AG04449 (cell line): ENCODE data around the gene CMBL.
"Not testable (repeated sequence)": the region's sequence is repeated elsewhere in the genome, so short reads cannot be mapped to it uniquely, and the experiment has no call there.

Source experiments
- CTCF ChIA-PET: fragments of 350-600 bp; formaldehyde crosslinking; extraction: SDS; loops from one replicate; lab custom pipeline; 2021; ENCODE audit warnings: antibody characterized with exemption; lab: Yijun Ruan, JAX
- POLR2A ChIA-PET: fragments of 400-600, 350-600 bp; formaldehyde crosslinking; extraction: SDS; loops from one replicate; lab custom pipeline; 2020; ENCODE audit warnings: antibody characterized with exemption, inconsistent platforms; lab: Yijun Ruan, JAX
- DNase-seq: peaks from one replicate; pipeline ENCODE4 v3.0.0-alpha.2; 2010; ENCODE audit warnings: low read depth, low spot score
- H3K4me3 ChIP-seq: 2 replicates; pipeline ENCODE4 v1.5.1; 2011; ENCODE audit warnings: low read depth, mild to moderate bottlenecking, control low read depth, low read length
- TF ChIP-seq, protein P1 (sequence below): IDR thresholded peaks from one replicate; pipeline ENCODE4 v1.5.1; 2011; ENCODE audit warnings: mild to moderate bottlenecking, moderate library complexity, low read length, control low read depth, inconsistent platforms; ENCODE audit not compliant: insufficient read depth; ENCODE audit errors: missing control alignments

CMBL gene

DNA sequence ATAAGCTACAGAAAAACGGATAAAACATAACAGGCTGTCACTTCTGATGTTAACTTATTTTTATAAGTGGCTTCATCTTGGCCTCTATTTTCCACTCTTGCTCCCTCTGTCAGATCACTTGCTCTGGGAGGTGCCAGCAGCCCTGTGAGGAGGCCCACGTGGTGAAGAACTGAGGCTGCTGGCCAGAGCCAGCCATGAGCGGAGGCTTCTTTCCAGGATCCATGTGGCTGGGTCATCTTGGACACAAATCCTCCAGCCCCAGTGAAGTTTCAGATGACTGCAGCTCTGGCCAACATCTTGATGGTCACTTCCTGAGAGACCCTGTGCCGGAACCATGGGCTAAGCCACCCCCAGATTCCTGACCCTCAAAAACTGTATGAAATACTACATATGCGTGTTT, 7.5 kb upstream of the CMBL start:
- no peak for DNase-seq
- CTCF ChIA-PET, result interaction anchor here (3.2 kb wide), 1 partner anchor 31 kb away, joined by 10 read pairs; no protein-coding TSS in a partner anchor
- H3K4me3 ChIP-seq, result no peak overlapping the region
- TF ChIP-seq, protein P1, sequence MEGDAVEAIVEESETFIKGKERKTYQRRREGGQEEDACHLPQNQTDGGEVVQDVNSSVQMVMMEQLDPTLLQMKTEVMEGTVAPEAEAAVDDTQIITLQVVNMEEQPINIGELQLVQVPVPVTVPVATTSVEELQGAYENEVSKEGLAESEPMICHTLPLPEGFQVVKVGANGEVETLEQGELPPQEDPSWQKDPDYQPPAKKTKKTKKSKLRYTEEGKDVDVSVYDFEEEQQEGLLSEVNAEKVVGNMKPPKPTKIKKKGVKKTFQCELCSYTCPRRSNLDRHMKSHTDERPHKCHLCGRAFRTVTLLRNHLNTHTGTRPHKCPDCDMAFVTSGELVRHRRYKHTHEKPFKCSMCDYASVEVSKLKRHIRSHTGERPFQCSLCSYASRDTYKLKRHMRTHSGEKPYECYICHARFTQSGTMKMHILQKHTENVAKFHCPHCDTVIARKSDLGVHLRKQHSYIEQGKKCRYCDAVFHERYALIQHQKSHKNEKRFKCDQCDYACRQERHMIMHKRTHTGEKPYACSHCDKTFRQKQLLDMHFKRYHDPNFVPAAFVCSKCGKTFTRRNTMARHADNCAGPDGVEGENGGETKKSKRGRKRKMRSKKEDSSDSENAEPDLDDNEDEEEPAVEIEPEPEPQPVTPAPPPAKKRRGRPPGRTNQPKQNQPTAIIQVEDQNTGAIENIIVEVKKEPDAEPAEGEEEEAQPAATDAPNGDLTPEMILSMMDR, result no peak
- POLR2A ChIA-PET, result no interaction called here

DNA sequence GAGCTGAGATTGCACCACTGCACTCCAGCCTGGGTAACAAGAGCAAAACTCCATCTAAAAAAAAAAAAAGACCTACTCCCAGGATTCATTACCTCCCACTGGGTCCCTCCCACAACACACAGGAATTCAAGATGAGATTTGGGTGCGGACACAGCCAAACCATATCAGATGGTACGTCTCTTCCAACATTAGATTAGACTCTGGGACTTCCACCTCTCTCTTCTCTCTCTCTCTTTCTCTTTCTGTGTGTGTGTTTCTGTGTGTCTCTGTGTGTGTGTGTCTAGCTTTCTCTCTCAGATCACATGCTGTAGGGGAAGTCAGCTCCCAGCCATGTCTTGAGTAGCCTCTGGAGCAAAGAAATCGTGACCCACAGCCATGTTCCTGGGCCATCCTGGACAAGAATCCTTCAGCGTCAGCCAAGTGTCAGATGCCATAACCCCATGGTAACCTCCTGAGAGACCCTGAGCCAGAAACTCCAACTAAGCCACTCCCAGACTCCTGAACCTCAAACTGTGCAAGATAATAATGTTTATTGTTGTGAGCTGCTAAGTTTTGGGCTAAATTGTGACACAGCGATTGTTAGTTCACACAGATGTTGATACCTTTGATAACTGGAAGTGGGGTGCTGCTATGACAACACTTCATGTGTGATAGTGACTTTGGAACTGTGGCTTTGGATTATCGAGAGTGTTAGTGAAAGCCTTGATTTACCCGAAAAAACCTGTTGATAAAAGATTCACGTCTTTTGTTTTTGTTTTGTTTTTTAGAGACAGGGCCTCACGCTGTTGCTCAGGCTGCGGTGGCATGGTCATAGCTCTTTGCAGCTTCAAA, 4.1 kb upstream of the CMBL start:
- no peak overlapping the region for H3K4me3 ChIP-seq
- ChIA-PET CTCF (interaction anchor here (4.3 kb wide), 1 partner anchor 28 kb away, joined by 22 read pairs; no protein-coding TSS in a partner anchor), POLR2A (no interaction called here)
- no peak for DNase-seq
- TF ChIP-seq, protein P1, result no peak

DNA sequence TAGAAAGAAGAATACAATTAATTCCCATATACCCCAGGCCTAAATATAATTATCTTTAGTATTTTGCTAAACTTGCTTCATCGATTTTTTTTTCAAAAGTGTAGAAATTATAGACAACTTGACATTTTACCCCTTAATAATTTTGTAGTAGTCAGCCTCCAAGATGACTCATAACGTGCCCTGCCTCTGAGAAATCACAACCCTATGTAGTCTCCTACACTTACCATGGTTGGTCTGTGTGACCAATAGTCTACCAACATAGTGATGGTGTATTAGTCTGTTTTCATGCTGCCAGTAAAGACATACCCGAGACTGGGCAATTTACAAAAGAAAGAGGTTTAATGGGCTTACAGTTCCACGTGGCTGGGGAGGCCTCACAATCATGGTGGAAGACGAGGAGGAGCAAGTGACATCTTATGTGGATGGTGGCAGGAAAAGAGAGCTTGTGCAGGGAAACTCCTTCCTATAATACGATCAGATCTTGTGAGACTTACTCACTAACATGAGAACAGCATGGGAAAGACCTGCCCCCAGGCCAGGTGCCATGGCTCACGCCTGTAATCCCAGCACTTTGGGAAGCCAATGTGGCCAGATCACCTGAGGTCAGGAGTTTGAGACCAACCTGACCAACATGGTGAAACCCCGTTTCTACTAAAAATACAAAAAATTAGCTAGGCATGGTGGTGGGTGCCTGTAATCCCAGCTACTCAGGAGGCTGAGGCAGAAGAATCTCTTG, 3.3 kb upstream of the CMBL start:
- POLR2A ChIA-PET, result interaction anchor here (1.0 kb wide), 1 partner anchor 42 kb away, joined by 3 read pairs; the partner anchor contains the start of gene MARCHF6
- DNase-seq, H3K4me3 ChIP-seq: not testable (repeated sequence)
- CTCF ChIA-PET, result interaction anchor here (4.3 kb wide), 1 partner anchor 27 kb away, joined by 22 read pairs; no protein-coding TSS in a partner anchor

DNA sequence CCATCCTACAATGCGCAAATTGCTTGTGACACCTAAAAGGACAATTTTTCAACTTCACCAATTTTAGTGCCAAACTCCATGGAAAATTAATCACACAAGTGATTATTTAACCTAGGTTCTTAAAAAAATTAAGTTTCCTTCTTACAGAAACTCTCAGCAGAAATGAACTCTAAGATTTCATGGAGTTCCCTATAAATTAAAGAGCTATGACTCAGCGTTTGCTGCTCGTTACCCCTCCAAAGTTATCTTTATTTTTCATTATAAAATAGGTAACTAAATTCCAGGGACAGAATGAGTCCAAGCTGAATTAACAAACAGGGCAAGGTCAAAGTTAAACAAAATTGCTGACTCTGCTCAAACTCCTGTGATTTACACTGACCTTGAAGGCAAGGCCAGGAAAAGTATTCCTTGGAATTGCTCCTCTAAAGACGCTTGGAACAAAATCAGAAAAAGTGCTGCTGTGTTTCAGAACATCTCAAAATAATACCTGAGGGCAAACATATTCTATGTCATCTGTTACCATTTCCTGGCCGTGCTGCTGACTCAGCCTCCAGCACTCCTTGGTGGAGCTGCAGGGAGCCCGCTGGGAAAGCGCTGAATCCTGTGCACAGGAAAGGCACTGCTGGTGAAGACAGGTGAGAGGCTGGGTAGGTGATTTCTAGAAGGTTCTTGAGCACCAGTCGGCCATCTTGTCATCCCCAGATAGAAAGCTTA, 2.5 kb upstream of the CMBL start:
- no peak for DNase-seq
- TF ChIP-seq, protein P1, result no peak
- ChIA-PET CTCF (interaction anchor here (1.7 to 4.3 kb wide), 2 partner anchors 20 to 26 kb away, joined by 5 to 22 read pairs; no protein-coding TSS in a partner anchor), POLR2A (interaction anchor here (1.0 kb wide), 1 partner anchor 43 kb away, joined by 3 read pairs; the partner anchor contains the start of gene MARCHF6)
- H3K4me3 ChIP-seq, result no peak overlapping the region

DNA sequence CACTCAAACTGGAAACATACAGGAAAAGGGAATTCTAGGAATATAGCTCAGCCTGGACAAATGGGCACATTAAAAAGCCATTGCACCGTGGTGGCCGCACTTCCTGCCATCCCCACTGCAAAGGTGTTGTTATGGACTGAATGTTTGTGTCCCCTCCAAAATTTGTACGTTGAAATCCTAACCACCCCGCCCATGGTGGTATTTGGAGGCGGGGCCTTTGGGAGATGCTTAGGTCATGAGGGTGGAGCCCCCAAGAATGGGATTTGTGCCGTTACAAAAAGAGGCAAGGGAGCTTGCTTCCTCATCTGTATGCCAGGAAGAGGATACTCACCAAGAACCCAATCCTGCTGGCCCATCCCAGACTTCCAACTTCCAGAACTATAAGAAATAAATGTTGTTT, 1.1 kb upstream of the CMBL start:
- POLR2A ChIA-PET, result no interaction called here
- DNase-seq, result no peak
- TF ChIP-seq, protein P1, result no peak
- CTCF ChIA-PET, result interaction anchor here (0.8 to 4.3 kb wide), 5 partner anchors 17 to 536 kb away, joined by 3 to 22 read pairs (median 3); no protein-coding TSS in a partner anchor
- no peak overlapping the region for H3K4me3 ChIP-seq

DNA sequence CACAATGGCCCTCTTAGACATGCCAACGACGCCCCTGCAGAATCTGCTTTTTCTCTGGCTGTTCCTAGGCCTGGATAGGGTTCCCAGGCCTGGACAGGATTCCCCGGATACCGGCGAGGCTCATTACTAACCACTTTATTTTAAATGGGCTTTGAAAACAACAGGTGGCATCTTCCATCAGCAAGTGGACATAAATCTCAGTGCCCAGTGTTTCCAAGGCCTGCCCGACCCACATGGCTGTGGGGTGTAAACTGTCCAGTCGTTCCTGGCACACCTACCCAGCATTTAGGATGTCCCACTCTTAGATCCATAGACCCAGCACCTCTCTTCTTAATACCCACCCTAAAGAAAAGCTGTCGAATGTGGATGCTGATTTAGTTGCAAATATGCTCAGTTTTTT, 896 bp downstream of the CMBL start:
- no peak for DNase-seq
- POLR2A ChIA-PET, result no interaction called here
- H3K4me3 ChIP-seq, result peak overlapping the region; percentile 70
- TF ChIP-seq, protein P1, result no peak
- CTCF ChIA-PET, result interaction anchor here (0.9 to 2.0 kb wide), 3 partner anchors 11 to 384 kb away, joined by 3 to 7 read pairs (median 5); no protein-coding TSS in a partner anchor
